ENCODE results near the gene CPSF3.
A peak's percentile ranks its signal among the peaks of the same experiment; 100 is the strongest.

CPSF3 gene

GRCh38 chr2:9419541-9419940 lies 3.9 kb upstream of the CPSF3 start:
- no peak for DNase-seq (ENCODE audit: low read depth in 2 of 2)

- no peak for DNase-seq (ENCODE audit: low read depth in 2 of 2)
These were observed 3.0 kb upstream of the CPSF3 start for GRCh38 chr2:9420495-9420894.

- no peak for DNase-seq (ENCODE audit: low read depth in 2 of 2)
These were observed 944 bp upstream of the CPSF3 start for GRCh38 chr2:9422321-9423099.

DNA sequence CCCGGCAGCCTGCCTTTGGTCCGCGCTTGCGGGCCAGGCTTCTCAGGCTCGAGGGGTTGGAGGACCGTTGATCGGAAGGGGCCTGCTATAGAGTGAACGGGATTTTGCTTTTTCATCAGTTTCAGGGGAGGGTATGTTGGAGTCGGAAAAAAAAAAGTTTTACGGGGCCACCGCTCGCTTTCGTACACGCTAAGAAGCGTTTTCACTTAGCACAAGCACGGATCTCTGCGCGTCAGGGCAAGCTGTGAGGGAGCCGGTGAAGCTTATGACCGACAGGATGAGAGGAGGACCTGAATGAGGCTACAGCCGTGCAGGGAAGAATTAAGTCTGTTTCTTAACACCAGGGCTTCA lies 443 bp downstream of the CPSF3 start:
- DNase-seq (ENCODE audit: low read depth in 2 of 2), result no peak

DNA sequence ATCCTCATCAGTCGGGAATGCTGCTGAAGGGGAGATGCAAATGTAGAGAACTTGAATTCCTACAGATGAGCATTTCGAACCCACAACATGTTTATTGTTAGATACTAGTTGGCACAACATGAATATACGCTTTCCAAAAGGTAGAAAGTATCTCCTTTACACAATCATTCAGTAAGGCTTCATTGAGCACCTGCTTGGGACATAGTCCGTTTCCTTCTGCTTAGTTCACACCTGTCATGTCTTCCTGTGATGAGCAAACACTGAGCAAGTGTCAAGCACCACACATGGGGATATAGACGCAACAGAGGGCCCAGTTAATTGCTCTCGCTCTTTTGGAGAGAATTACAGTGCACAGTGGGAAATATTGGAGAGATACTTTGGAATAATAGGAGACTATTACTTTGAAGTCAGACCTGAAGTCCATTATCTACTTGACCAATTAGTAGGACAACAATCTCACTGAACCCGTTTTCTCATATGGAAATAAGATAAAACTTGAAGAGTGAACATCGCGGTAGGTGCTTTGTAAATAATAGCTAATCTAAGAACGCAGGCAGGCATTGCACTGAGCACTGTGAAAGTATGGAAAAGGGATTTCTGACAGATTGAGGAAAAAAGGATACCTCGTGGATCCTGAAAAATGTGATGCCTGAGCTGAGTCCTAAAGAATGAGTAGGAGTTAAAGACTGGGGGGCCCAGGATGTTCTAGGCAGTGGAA lies 1.2 kb downstream of the CPSF3 start:
- DNase-seq (ENCODE audit: low read depth in 2 of 2), result no peak

DNA sequence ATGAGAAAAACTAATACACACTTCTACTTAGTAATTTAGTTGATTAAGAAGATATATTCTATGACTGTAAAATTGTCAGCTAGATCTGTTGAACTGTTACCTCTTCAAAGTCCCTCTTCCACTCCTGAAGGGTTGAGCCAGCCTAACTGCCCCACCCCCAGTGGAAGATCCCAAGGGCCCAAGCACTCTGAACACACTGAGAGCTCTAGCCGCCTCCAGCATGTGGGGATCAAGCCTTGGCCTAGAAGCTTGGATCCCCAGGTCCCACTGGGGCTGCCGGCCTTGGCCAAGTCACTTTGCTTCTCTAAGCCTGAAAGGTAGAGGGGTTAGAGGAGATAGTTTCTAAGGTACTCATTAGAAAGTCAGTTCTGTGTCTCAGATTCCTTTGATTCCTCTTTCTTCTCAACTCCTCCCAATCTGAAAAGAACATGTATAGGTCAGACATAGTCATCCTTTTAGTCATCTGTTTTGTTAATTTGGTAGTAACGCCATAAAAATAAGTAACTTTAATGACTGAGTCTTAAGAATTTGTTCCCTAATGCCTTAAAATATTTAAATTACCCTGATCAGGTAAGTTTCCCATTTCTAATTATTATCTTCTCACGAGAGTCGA lies 5.6 kb downstream of the CPSF3 start:
- no peak for DNase-seq (ENCODE audit: low read depth in 2 of 2)

DNA sequence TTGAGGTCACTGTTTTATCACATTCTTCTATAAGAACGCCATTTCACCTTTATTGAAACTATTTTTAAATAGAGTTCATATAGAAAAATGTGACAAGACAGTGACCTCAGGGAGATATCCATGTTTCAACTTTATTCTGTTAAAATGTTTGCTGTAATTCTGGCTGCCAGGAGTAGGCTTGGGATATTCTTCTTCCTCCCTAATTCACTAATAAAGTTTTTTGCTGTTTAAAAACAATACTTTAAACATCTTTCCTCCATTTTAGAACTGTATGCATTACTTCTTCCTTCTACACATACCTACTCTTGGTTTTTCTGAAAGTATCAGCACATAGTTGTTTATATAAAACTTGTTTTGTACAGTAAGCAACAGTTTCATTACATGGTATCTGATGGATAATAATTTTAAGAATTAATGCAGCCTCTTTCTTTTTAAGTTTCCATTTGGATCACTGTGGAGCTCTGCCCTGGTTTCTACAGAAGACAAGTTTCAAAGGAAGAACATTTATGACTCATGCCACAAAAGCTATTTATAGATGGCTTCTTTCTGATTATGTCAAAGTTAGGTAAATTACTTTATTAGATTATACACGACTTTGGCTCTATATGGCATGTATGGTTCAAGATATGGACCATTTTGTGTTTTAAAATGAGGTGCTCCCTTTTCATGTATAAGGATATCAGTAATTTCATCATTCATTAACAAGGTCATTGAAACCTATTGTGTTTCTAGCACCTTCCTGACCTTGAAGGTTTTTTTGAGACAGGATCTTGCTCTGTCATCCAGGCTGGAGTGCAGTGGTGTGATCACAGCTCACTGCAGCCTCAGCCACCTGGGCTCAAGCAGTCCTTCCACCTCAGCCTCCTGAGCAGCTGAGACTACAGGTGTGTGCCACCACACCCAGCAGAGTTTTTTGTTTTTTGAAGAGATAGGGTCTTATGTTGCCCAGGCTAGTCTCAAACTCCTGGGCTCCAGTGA lies 7.2 kb downstream of the CPSF3 start:
- no peak for DNase-seq (ENCODE audit: low read depth in 2 of 2)

DNA sequence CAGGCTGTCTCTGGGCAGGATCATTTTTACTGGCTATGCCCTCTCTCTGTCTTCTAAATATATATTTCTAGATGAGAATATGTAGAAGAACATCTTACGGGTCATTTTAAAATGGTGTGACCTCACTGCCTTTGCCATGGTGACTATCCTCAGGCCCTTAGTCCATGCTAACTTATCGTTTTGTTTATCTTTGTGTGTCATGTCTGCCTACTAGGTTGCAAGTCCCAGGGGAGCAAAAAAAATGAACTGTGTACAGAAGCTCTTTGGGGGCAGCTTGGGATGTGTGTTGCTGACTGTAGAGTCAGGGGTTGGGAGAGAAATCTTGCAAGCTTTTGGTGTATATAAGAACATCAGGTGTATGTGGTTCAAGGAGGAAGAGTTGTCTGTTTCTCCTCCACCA lies 11.0 kb downstream of the CPSF3 start:
- no peak for DNase-seq (ENCODE audit: low read depth in 2 of 2)

DNA sequence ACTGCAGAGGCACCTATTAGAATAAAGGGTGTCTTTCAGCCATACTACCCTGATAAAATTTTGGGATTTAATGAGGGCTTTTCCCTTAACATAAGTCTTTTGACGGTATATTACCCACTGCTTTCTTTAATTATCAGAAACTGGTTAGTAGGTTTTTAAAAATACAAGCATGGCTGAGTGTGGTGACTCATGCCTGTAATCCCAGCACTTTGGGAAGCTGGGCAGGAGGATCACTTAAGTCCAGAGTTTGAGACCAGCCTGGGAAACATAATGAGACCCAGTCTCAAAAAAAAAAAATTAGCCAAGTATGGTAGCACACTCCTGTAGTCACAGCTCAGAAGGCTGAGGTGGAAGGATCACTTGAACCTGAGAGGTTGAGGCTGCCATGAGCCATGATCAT lies 16.1 kb downstream of the CPSF3 start:
- no peak for DNase-seq (ENCODE audit: low read depth in 2 of 2)

DNA sequence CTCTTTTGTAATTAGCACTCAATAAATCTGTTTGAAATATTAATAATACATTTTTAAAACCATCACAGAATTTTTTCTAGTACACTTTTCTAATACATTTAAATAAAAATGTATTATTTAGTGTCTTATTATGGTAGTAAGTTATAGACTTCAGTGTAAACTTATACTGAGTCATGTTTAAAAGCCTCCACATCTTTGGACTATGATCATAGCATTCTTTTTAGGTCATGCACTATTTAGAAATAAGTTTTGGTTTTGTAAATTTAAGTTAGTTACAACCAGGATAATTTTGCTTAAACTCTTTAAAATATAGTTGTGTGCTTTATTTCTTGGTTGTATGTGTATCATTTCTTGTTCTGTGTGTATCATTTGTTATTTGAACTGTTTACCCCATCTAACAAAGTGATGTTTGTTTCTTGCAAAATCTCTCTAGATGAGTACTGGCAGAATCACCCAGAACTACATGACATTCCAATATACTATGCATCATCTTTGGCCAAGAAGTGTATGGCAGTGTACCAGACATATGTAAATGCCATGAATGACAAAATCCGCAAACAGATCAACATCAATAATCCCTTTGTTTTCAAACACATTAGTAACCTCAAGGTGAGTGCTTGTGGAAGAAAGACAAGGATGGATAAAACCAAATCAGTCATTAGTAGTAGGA lies 16.7 kb downstream of the CPSF3 start:
- DNase-seq (ENCODE audit: low read depth in 2 of 2), result peak in 1 of 2 experiments; percentile 21

GRCh38 chr2:9441556-9441955 lies 18.1 kb downstream of the CPSF3 start:
- no peak for DNase-seq (ENCODE audit: low read depth in 2 of 2)

GRCh38 chr2:9443526-9443925 lies 20.1 kb downstream of the CPSF3 start:
- DNase-seq (ENCODE audit: low read depth in 2 of 2), result no peak

GRCh38 chr2:9445089-9445488 lies 21.6 kb downstream of the CPSF3 start:
- DNase-seq (ENCODE audit: low read depth in 2 of 2), result no peak

GRCh38 chr2:9451231-9451630 lies 27.8 kb downstream of the CPSF3 start:
- DNase-seq (ENCODE audit: low read depth in 2 of 2), result no peak

DNA sequence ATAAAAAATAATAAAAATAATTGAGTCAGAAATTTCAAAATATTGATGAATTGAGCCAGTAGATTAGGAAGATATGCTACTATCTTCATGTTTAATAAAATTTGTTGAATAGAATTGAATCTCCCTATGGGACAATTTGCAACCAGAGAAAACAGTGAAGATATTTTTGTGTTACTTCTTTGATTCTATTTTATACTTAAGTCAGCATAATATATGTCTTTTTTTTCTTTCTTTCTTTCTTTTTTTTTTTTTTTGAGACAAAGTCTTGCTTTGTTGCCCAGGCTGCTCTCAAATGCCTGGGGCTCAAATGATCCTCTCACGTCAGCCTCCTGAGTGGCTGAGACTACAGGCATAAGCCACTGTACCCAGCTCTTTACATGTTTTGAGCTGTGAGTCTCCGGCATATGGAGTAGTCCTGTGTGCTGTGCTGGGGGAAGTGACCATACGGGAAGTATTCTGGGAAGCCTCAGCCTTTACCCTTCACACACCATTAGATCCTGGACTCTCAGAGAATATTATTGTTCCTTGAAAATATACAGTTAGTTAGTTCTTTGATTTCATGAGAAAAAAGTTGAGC lies 37.1 kb downstream of the CPSF3 start:
- DNase-seq (ENCODE audit: low read depth in 2 of 2), result no peak

GRCh38 chr2:9461079-9461478 lies 37.6 kb downstream of the CPSF3 start:
- DNase-seq (ENCODE audit: low read depth in 2 of 2), result no peak

DNA sequence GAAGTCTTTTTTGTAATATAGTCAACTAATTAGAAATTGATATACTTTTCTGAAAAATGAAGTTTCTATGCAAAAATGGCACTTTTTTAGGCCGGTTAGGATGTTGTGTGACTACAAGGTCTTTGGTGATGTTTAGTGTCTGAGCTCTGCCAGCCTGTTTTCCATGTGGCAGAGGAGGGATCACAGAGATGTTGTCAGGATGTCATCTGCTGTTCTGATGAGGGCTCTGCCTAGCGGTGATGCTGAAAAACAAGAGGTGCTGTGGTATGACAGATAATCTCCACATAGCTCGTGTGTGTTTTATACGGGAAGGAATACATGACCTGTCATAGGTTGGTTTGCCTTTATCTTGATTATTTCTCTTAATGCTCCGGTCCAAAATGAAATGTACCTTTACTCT lies 38.9 kb downstream of the CPSF3 start:
- no peak for DNase-seq (ENCODE audit: low read depth in 2 of 2)

DNA sequence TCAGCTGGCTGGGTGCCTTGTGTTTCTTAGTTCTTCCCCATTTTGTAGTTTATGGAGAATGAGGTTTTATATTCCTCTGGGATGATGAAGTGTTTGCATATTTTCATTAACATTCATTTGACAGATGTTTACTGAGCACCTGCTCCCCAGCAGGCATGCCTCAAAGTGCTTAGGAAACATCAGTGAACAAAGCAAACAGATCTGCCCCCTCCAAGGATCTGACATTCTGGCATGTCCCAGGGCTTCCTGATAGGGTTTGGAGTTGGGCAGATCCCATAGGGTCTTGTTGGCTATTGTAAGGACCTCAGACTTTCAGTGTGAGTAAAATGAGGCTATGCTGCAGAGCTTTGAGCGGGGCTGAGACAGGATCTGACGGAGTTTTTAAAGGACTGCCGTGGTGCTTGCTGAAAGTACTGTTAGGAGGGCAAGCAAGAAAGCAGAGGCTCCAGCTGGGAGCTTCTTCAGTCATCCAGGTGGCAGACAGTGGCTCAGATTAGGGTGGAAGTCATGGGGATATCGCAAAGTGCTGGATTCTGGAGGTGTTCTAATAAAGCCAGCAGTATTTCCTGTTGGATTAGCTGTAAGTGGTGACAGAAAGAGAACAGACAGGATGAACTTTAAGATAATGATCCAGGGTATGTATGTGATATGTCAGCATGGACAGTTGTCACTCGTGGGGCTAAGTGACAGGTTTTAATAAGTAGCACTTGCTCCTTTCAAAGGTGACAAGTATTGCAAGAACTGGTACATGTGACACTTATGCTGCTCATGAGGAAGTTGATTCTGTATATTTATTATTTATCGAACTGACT lies 39.6 kb downstream of the CPSF3 start:
- no peak for DNase-seq (ENCODE audit: low read depth in 2 of 2)

DNA sequence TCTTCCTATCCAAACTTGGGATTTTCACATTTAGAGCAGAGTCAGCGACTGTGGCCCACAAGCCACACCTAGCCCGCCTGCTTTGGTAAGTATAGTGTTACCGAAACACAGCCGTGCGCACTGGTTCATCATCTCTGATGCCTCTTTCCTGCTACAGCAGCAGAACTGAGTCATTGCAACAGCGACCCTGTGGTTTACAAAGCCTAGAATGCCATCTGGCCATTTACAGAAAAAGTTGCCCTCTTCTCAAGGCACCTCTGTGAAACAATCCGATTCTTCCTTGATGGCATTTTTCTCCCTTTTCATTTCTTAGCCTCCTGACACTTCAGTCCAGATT lies 40.2 kb downstream of the CPSF3 start:
- DNase-seq (ENCODE audit: low read depth in 2 of 2), result no peak

DNA sequence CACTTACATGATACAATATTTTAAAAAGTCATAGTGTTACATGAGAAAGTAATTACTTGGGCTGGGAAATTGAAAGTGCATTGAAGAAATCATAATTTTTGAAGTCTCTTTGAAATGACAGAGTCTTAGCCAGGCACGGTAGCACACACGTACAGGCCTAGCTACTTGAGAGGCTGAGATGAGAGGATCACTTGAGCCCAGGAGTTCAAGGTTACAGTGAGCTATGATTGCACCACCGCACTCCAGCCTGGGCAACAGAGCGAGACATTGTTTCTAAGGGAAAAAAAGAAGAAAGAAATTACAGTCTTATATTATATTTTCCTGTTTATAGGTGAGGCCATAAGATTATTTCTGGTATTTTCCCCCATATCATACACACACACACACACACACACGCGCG lies 41.7 kb downstream of the CPSF3 start:
- no peak for DNase-seq (ENCODE audit: low read depth in 2 of 2)
